ENCODE results near the gene ITGB1.

DNA sequence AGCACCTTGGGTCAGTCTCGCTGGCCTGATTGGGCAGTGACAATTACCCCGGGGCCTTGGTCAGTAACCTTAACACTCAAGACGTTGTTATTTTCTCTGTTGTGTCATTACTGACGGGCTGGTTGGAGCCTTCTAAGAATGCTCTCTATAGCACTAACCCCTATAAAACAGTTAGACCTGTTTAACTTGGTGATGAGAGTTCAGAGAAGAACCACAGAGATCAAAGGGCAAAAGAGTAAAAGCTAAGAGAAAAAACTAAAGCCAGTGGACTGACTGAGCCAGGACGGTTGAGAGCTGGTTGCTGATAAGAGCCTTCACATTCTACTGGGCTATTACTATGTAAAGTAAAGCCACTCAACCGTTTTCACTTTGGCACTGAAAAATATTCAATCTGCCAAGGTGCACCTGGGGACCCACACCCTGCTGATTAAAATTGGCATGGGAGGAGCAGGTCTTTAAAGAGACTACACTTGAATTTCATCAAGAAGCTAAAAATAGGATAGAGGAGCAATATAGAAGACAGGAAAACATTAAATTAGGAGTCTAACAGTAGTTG is 13.6 kb upstream of the ITGB1 start:
- TF ChIP-seq, protein P1, sequence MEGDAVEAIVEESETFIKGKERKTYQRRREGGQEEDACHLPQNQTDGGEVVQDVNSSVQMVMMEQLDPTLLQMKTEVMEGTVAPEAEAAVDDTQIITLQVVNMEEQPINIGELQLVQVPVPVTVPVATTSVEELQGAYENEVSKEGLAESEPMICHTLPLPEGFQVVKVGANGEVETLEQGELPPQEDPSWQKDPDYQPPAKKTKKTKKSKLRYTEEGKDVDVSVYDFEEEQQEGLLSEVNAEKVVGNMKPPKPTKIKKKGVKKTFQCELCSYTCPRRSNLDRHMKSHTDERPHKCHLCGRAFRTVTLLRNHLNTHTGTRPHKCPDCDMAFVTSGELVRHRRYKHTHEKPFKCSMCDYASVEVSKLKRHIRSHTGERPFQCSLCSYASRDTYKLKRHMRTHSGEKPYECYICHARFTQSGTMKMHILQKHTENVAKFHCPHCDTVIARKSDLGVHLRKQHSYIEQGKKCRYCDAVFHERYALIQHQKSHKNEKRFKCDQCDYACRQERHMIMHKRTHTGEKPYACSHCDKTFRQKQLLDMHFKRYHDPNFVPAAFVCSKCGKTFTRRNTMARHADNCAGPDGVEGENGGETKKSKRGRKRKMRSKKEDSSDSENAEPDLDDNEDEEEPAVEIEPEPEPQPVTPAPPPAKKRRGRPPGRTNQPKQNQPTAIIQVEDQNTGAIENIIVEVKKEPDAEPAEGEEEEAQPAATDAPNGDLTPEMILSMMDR (conservative IDR thresholded peaks at IDR 0.05; ENCODE audit: low read depth, low read length): no peak
- no peak for TF ChIP-seq EZH2 (IDR thresholded peaks at IDR 0.05; ENCODE audit: borderline replicate concordance, low read depth, low read length, poor library complexity, severe bottlenecking)

Measured in A673 (cell line).